Measurements from ENCODE around the gene PHLDA2.

PHLDA2 gene

DNA sequence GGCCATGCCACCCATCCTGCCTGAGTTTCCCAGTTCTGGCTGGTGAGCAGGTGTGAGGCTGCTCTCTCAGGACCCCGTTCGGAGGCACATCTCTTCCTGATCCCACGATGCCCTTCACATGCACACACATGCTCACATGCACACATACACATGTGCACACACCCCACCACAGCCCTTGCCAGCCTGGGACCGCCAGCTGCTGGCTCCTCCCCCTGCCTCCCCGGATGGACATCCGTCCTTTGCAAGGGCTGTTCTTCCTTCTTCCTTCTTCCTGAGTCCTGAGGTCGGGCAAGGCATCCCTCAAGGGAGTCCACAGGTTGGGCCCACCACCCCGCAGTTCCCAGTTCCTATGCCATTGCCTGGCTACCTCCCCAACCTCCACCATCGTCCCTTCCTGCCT lies 33.2 kb downstream of the PHLDA2 start:
- no peak for DNase-seq

- DNase-seq, result no peak
These were observed 35.3 kb downstream of the PHLDA2 start for GRCh38 chr11:2893935-2894334.

DNA sequence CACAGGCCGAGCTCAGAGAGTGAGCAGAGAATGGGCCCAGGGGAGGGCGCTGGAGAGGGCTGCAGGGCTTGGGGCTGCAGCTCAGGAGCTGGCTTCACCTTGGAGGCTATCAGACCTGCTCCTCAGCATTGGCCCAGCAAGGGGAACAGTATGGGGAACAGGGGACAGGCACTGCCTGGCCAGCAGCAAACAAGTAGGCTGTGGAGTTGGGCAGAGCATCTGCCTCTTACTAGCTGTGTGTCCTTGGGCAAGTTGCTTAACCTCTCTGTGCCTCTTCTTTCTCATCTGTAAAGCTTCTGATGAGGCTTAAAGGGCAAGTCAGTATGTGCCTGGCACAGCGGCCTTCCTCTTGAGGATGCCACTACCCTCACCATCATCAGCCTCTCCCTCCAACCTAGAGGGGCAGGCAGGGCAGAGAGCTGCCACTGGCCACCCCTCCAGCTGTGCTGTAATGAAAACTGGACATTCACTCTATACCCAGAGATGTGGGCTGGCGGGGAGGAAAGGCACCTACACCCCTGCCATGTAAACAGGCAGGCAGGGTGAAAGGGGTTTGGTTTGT lies 36.2 kb downstream of the PHLDA2 start:
- peak; percentile 36 for DNase-seq

GRCh38 chr11:2892215-2892966 lies 36.8 kb downstream of the PHLDA2 start:
- peak; percentile 46 for DNase-seq

GRCh38 chr11:2891326-2892214 lies 37.6 kb downstream of the PHLDA2 start:
- no peak for DNase-seq

GRCh38 chr11:2890466-2891294 lies 38.5 kb downstream of the PHLDA2 start:
- DNase-seq, result no peak

DNA sequence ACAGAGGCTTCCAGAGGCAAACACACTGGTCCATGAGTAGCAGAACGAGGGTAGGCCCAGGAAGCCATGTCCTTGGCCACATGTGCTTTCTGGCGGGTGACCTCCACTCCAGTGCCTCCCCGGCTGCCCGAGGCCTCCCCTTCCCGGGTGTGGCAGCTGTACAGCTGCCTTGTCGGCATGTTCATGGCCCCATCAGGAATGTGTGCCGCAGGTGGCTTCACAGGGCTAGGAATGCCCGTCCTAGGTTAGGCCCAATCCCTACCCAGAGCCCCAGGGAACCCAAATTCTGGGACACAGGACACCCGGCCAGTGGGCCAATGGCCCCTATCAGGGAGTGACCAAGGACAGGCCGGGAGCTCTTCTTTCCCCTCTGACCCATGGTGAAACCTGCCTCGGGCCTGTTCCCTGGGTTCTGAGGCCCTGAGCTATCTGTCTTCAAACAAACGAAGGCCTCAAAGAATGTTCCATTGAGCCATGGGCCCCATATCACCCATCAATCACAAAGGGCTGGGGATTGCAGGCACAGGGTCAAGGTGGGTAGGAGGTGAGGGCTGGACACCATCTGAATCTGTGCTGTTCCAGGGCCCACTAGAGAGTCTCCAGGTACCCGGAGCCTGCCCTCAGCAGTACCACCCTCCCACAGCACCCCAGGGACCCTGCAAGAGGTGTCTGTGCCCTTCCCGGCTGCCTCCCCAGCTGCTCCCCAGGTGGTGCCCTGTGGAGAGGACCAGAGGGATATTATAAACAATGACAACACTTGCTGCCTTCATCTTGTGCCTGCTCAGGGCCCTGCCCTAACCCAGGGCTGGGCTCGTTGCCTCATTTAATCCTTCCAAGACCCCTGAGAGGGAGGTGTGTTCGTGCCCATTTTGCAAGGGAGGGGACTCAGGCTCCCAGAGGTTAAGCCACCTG lies 39.6 kb downstream of the PHLDA2 start:
- no peak for DNase-seq

- peak; percentile 84 for DNase-seq
These were observed 40.8 kb downstream of the PHLDA2 start for GRCh38 chr11:2888266-2888968.

- DNase-seq, result no peak
These were observed 41.6 kb downstream of the PHLDA2 start for GRCh38 chr11:2887515-2888195.

GRCh38 chr11:2886936-2887335 lies 42.3 kb downstream of the PHLDA2 start:
- DNase-seq, result no peak

GRCh38 chr11:2886191-2886894 lies 42.9 kb downstream of the PHLDA2 start:
- DNase-seq, result no peak

DNA sequence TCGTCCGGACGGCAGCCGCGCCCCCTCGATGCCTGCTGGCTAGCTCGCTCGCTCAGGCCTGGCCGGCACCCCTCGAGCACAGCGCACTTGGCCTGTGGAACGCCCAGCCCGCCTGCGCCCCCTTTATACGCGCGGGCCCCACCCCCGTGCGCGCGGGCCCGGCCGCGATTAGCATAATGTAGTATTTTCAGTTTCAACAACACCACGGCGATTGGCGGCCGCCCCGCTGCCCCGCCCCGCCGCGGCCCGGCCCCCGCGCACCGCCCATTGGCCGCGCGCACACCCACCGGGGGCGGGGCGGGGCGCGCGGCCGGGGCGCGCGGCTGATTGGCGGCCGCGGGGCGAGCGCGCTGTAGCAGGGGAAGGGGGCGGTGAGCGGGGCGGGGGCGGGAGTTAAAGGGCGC lies 43.5 kb downstream of the PHLDA2 start, which contains the start of gene CDKN1C:
Gene CDKN1C (minus strand): TSS at position 98 of the 404 bp plus-strand sequence. CDS start 319 bp downstream, outside the sequence.
- DNase-seq, result peak; percentile 87

- DNase-seq, result no peak
These were observed 44.1 kb downstream of the PHLDA2 start for GRCh38 chr11:2885017-2885677.

GRCh38 chr11:2883979-2884815 lies 45.0 kb downstream of the PHLDA2 start:
- DNase-seq, result no peak

DNA sequence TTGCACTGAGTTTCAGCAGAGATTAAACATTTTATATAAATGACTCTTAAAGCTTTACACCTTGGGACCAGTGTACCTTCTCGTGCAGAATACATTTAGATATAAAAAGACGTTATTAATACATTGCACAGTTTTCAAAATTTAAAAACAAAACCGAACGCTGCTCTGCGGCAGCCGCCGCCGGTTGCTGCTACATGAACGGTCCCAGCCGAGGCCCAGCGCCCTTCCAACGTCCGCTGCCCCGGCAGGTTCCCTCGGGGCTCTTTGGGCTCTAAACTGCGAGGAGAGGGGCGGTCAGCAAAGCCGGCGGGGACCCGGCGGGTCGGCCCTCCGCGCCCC lies 45.6 kb downstream of the PHLDA2 start:
- DNase-seq, result no peak

DNA sequence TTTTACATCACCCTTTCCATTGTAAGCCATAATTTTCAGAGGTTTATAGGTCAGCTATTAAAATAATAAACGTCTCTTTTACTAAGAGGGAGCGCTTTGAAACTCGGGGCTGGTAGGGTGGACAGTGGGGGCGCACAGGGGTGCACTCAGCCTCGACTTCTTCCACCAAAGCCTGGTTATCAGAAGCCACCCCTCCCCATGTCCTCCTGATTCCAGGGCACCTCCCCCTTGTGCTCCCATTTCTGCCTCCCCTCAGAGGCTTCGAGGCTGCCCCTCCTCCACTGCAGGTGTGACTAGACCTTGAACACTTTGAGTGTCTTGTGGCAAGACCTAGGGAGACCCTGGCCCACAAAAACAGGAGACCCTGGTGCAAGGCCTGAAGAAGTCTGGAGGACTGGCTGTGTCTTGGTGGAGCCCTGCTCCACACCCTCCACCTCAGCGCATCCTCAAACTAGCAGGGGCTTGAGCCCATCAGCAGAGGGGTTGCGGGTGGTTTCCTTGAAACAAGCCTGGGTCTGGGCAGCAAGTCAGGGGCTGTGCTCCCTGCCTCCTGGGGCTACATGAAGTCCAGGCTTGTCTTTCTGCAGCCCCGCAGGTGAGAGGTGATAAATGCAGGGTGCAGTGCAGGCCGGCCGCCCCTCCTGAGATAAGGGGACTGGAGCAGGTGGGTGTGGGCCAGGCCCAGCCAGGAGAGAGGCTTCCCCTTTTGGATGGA lies 46.7 kb downstream of the PHLDA2 start:
- DNase-seq, result no peak

- DNase-seq, result no peak
These were observed 47.2 kb downstream of the PHLDA2 start for GRCh38 chr11:2881981-2882375.

Measured in CD4-positive, alpha-beta T cell treated with Interleukin-4 for 4 hours (primary cell).